Cardiac septum (tissue), 1 donor: ENCODE measurements around the gene MAPT. TPM values are rescaled to one million over a fixed set of nuclear protein-coding genes. Genes with fewer than 3 reads are reported as not detected.
A peak's percentile ranks its signal among the peaks of the same experiment; 100 is the strongest.

Experiments
- DNase-seq: peaks from one replicate; pipeline ENCODE4 v3.0.0-alpha.2; 2020; ENCODE audit warnings: low spot score
- intact Hi-C: fragments of 100-400 bp; cut with DNase I; formaldehyde crosslinking; loops from one replicate; pipeline ENCODE4 v1.14.0; 2022
- long read RNA-seq: library from polyadenylated mRNA; unstranded; transcript quantifications from one replicate; pipeline ENCODE4 v2.0.0, GENCODE V29; 2021
- total RNA-seq: library from RNA; stranded (reverse); fragmentation: NEBNext Ultra II Directional; extraction: Animal tissue kit (Norgen Biotek cat#: 25700); gene quantifications from one replicate; pipeline ENCODE4 v1.2.1, GENCODE V29; 2021
- donor health status: DM: no; HTN: no; CAD: no.

MAPT gene
- 44.4 TPM for total RNA-seq
- long read RNA-seq, full-length matches to known transcripts = 8 of 53 reads
- long read RNA-seq, partial matches to known transcripts = 13 of 53 reads
- long read RNA-seq, other reads (novel, unspliced or antisense) = 32 of 53 reads

- peak; percentile 94 for DNase-seq
- intact Hi-C loops = loop anchor here (2.0 kb wide), 1 partner anchor 49 kb away; no protein-coding TSS in a partner anchor
Observed at GRCh38 chr17:45894022-45894784, at the start of gene MAPT. Gene MAPT (plus strand): TSS chr17:45894554. CDS start chr17:45962338, 67,784 bp downstream.

DNA sequence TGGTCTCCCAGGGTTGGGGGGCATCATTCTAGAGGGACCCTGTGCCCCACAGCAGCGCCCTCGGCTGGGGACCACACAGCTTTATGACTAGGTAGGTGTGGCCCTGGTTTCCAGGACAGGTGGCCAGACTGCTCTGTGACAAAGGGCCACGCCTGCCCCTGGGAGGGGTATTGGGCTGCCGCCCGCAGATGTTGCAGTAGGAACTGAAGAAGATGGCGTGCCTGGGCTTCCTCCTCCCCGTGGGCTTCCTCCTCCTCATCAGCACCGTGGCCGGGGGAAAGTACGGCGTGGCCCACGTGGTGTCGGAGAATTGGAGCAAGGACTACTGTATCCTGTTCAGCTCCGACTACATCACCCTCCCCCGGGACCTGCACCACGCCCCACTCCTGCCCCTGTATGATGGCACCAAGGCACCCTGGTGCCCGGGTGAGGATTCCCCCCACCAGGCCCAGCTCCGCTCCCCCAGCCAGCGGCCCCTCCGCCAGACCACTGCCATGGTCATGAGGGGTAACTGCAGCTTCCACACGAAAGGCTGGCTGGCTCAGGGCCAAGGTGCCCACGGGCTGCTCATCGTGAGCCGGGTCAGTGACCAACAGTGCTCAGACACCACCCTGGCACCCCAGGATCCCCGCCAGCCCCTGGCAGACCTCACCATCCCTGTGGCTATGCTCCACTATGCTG is 49.5 kb upstream of the MAPT start, which contains the start of gene SPPL2C:
TSS of gene SPPL2C (plus strand) at position 187 of the 681 bp plus-strand sequence. CDS start at position 213, 26 bp downstream.
- intact Hi-C loops = no loop called here
- no peak for DNase-seq

DNA sequence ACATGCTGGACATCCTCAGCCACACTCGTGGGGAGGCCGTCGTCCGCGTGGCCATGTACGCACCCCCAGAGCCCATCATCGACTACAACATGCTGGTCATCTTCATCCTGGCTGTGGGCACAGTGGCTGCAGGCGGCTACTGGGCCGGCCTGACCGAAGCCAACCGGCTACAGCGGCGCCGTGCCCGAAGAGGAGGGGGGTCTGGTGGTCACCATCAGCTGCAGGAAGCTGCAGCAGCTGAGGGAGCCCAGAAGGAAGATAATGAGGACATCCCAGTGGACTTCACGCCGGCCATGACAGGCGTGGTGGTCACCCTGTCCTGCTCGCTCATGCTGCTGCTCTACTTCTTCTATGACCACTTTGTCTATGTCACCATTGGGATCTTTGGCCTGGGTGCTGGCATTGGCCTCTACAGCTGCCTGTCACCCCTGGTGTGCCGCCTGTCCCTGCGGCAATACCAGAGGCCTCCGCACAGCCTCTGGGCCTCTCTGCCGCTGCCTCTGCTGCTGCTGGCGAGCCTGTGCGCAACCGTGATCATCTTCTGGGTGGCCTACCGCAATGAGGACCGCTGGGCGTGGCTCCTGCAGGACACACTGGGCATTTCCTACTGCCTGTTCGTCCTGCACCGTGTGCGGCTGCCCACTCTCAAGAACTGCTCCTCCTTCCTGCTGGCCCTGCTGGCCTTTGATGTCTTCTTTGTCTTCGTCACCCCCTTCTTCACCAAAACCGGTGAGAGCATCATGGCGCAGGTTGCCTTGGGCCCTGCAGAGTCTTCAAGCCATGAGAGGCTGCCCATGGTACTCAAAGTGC is 48.8 kb upstream of the MAPT start:
- no peak for DNase-seq
- intact Hi-C loops = no loop called here

DNA sequence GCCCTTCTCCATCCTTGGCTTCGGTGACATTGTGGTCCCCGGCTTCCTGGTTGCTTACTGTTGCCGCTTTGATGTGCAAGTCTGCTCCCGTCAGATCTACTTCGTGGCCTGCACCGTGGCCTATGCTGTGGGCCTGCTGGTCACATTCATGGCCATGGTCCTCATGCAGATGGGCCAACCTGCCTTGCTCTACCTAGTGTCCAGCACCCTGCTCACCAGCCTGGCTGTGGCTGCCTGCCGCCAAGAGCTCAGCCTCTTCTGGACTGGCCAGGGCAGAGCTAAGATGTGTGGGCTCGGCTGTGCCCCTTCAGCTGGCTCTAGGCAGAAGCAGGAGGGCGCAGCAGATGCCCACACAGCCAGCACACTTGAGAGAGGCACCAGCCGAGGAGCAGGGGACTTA is 48.1 kb upstream of the MAPT start:
- intact Hi-C loops = no loop called here

DNA sequence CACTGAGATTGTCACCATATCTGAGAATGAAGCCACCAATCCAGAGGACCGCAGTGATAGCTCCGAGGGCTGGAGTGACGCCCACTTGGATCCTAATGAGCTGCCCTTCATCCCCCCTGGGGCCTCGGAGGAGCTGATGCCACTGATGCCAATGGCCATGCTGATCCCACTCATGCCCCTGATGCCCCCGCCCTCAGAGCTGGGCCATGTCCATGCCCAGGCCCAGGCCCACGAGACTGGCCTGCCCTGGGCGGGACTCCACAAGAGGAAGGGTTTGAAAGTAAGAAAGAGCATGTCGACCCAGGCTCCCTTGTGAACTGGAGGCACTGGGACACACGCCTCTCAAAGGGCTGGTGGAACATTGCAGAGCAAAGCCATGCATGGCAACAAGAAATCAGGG is 47.7 kb upstream of the MAPT start:
- DNase-seq = no peak
- intact Hi-C loops = no loop called here

More for the DNA sequence above, 48.1 kb upstream of the MAPT start:
- DNase-seq = no peak

GRCh38 chr17:45847101-45847500 is 47.3 kb upstream of the MAPT start:
- DNase-seq = no peak
- intact Hi-C loops = no loop called here

GRCh38 chr17:45847747-45848146 is 46.6 kb upstream of the MAPT start:
- intact Hi-C loops = no loop called here
- DNase-seq = no peak

- intact Hi-C loops = no loop called here
Observed at GRCh38 chr17:45848405-45848804, 45.9 kb upstream of the MAPT start.

DNA sequence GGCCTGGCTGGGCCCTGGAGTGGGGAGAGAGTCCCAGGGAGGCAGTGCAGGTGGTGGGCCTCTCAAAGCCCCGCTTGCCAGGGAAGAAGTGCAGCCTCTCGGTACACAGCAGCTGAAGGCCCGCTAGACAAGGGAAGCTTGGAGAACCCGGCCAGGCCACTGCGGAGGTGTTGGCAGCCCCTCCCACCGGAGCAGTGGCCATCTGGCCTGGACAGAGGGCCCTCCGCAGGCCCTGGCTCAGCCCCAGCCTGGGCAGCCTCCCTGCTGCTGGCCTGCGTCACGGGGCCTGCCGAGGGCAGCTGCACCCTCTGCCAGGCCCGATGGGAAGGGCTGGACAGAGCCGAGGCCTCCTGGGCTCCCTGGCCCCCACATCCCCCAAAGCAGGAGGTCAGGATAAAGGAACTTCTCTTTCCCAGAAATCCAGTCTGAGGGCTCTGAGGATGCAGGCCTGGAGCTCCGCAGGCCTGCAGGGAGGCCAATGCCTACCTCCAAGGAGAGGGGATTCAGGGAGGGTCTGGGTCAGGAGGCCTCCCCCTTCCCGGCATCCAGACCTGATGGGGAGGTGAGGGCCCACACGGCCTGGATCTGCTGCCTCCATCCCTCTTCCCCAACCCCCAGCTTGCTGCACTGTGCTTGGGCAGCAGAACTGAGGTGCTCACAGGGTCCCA is 45.4 kb upstream of the MAPT start:
- DNase-seq = no peak
- intact Hi-C loops = no loop called here

More at GRCh38 chr17:45848405-45848804, 45.9 kb upstream of the MAPT start:
- DNase-seq = no peak

GRCh38 chr17:45849536-45849990 is 44.8 kb upstream of the MAPT start:
- no peak for DNase-seq
- intact Hi-C loops = no loop called here

DNA sequence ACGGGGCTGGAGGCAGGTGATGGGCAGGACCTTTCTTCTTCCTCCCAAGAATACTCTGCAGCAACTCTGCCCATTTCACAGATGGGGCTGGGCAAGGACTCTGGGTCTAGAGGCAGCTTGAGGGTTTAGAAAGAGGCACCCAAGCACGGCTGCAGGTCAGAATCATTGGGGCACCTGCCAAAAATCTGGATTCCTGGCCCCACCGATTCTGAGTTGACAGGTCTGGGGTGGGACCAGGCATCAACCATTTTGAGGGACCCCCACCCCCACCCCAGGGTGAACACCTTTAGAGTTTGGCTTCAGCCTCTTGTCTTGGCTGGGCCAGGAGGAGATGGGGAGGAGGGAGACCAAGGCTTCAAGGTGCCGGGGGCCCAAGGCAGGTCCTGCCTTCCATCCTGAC is 44.3 kb upstream of the MAPT start:
- DNase-seq = no peak
- intact Hi-C loops = no loop called here

GRCh38 chr17:45850468-45850867 is 43.9 kb upstream of the MAPT start:
- intact Hi-C loops = no loop called here
- no peak for DNase-seq

GRCh38 chr17:45851022-45851421 is 43.3 kb upstream of the MAPT start:
- intact Hi-C loops = no loop called here
- no peak for DNase-seq

- DNase-seq = no peak
- intact Hi-C loops = no loop called here
Observed at GRCh38 chr17:45851464-45851863, 42.9 kb upstream of the MAPT start.

DNA sequence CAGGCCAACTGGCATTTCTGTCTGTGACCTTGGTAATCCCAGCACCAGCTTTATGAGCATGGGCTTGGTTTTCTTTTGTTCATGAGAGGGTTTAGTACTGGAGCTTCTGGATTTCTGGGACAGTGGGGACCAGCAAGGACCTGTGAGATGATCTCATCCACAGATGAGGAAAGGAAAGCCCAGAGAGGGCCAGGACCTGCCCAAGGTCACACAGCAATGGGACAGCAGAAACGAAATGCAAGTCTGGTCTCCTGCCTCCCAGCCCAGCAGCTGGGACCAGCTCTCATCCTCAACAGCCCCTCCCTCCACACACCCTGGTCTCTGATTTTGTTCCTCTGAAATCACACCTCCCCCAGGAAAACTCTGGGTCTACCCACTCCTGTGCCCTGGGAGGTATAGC is 42.5 kb upstream of the MAPT start:
- no peak for DNase-seq
- intact Hi-C loops = no loop called here

- intact Hi-C loops = no loop called here
Observed at GRCh38 chr17:45852535-45853297, 41.6 kb upstream of the MAPT start.

DNA sequence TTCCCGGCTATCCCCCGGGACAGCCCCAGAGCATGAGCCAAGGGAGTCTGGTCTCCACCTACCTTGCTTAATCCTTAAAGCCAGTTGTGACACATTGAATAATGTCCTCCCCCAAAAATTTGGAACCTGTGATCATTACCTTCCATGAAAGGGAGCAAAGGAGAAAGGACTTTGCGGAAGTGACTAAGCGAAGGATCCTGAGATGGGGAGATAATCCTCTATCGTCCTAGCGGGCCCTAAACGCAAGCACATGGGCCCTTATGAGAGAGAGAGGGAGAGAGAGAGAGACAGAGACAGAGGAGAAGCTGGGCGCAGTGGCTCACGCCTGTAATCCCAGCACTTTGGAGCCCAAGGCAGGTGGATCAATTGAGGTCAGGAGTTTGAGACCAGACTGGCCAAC is 40.1 kb upstream of the MAPT start:
- intact Hi-C loops = no loop called here
- DNase-seq = no peak

More at GRCh38 chr17:45852535-45853297, 41.6 kb upstream of the MAPT start:
- DNase-seq = no peak

- no peak for DNase-seq
- intact Hi-C loops = no loop called here
Observed at GRCh38 chr17:45855691-45856336, 38.5 kb upstream of the MAPT start.
